Activated T-cell treated with anti-CD3 and anti-CD28 coated beads, Interleukin-2, amount 50 U/mL, for 4 hours (primary cell): ENCODE measurements around the gene FGGY. TPM values are rescaled to one million over a fixed set of nuclear protein-coding genes. Genes with fewer than 3 reads are reported as not detected.

Experiments used
- ATAC-seq, 2 donors: fragments of 200-7000 bp; cut with Tn5 transposase; one replicate each; pipeline ENCODE4 v1.10.0; 2021
- DNase-seq: peaks from one replicate; pipeline ENCODE4 v3.0.0-alpha.2; 2020
- H3K27me3 Mint-ChIP-seq: one replicate; pipeline ENCODE4 v1.8.0; 2021; ENCODE audit warnings: low read depth, mixed read lengths
- H3K36me3 Mint-ChIP-seq: one replicate; pipeline ENCODE4 v1.8.0; 2022; ENCODE audit warnings: mixed read lengths; ENCODE audit not compliant: insufficient read depth
- H3K4me1 Mint-ChIP-seq: one replicate; pipeline ENCODE4 v1.8.0; 2021; ENCODE audit warnings: low read depth, mixed read lengths
- H3K4me3 Mint-ChIP-seq: one replicate; pipeline ENCODE4 v1.8.0; 2021; ENCODE audit warnings: mild to moderate bottlenecking, moderate library complexity, mixed read lengths
- H3K9me3 Mint-ChIP-seq: one replicate; pipeline ENCODE4 v1.8.0; 2021; ENCODE audit warnings: mixed read lengths
- total RNA-seq, 3 donors: library from RNA; stranded (reverse); gene quantifications; one replicate each; pipeline ENCODE4 v1.2.1, GENCODE V29; 2021

FGGY gene
- total RNA-seq, 3 donors from 2014 or later, result 2.5 to 4.8 (median 3.1) TPM

DNA sequence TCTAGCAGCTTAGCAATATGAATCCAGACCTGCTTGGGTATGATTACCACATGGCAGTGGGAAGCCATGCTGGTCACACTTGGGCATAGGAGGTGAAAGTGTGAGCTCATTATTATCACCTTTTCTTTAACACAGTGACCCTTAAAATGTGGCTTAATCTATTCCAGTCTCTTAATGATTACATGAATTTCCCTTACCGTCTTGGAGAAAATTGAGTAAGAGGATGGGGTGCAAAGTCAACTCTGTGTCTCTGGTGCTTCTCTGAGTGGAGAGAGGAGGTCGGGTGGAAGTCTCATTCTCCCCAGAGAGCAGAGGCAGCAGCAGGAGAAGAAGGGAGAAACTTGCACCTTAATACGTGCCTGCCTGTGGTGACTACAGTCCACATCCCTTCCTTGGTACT is 91.3 kb downstream of the FGGY start:
- Mint-ChIP-seq H3K27me3 (no peaks in the 10 kb centered on the region), H3K4me1 (peaks cover 5% of the 10 kb centered on the region), H3K9me3 (no peaks in the 10 kb centered on the region), H3K4me3 (no peak overlapping the region), H3K36me3 (peaks cover 6% of the 10 kb centered on the region)
- no peak for DNase-seq
- ATAC-seq, result no peak

DNA sequence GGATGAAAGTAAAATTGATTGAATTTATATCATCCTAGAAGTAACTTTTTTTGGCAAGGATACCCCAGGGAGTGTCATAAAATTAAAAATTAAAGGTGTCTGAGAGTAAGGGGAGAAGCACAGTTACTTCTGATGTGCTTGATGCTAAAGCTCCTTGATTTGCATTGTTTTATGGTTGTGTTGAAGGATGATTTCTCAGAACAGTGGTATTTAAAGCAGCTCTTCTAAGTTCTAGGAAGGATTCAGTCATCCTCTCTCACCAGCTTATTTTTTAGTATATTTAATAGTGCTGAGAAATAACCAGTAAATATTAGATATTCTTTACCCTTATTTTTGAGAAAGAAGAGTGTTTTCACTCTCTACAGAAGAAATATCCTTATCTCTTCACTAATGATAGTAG is 93.0 kb downstream of the FGGY start:
- peaks cover 5% of the 10 kb centered on the region for H3K4me1 Mint-ChIP-seq
- ATAC-seq (no peak), DNase-seq (no peak)
- no peak overlapping the region for H3K4me3 Mint-ChIP-seq
- no peaks in the 10 kb centered on the region for H3K9me3 Mint-ChIP-seq
- H3K27me3 Mint-ChIP-seq, result no peaks in the 10 kb centered on the region
- H3K36me3 Mint-ChIP-seq, result peaks cover 7% of the 10 kb centered on the region

DNA sequence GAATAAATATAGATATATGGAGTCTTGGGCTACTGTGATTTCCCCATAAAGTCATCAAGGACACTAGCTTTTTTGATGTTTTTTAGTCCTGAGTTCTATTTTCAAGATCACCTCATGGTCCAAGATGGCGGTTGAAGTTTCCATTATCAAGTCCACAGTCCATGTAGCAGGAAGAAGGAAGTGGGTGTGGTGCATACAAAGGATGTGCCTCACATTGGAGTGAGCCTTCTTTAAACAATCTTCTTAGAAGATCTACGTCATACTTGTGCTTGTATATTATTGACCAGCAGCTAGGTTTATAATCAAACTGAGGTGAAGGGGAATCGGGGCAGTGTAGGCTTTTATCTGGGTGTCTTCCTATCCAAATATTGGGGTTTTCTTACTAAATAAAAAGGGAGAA is 93.4 kb downstream of the FGGY start:
- no peak overlapping the region for H3K4me3 Mint-ChIP-seq
- no peak for DNase-seq
- no peaks in the 10 kb centered on the region for H3K9me3 Mint-ChIP-seq
- no peak for ATAC-seq
- peaks cover 5% of the 10 kb centered on the region for H3K4me1 Mint-ChIP-seq
- H3K36me3 Mint-ChIP-seq, result peaks cover 7% of the 10 kb centered on the region
- H3K27me3 Mint-ChIP-seq, result no peaks in the 10 kb centered on the region

DNA sequence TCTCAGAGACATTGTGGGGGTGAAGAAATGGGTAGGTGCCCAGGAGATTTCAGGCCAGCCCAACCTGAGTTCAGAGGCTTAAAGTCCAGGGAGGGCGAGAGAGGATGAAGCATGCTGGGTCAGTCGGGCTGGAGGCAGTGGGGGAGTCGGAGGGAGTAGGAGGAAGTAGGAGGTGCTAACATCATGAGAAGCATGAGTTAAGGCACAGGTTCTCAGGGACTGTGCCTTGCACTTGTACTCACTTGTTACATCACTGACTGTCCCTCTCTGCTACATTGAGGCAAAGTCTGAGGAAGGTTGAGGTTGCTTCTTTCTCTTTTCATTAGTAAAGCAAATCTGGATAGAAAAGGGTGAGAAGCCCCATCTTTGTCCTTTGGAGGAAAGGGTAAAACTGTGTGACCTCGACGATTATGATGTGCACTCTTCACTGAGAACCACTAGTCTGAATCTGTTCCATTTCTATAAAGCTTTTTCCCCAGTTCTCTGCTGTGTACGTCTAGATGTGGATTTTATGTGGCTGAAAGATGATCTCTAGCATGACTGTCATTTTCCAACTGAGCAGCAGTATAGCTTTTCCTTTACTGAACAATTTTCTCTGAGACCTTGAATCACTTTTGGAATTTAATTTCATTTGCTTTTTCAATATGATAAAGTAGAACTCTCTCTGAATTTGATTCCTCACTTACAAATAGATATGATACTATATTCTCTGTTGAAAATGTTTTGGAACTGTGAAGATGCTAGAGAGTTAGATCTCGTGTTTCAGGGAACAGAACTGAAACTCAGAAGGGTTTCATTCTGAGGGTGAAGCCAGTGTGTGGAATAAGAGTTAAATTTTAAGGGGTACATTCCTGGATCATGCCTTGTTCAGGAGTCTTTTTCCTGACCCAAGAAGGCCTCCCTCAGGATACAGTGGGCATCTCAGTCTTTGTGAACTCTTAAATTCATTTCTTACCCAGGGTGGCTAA is 94.6 kb downstream of the FGGY start:
- peaks cover 6% of the 10 kb centered on the region for H3K36me3 Mint-ChIP-seq
- no peaks in the 10 kb centered on the region for H3K27me3 Mint-ChIP-seq
- no peak for DNase-seq
- ATAC-seq, result no peak
- peaks cover 5% of the 10 kb centered on the region for H3K4me1 Mint-ChIP-seq
- H3K4me3 Mint-ChIP-seq, result no peak overlapping the region
- no peaks in the 10 kb centered on the region for H3K9me3 Mint-ChIP-seq

DNA sequence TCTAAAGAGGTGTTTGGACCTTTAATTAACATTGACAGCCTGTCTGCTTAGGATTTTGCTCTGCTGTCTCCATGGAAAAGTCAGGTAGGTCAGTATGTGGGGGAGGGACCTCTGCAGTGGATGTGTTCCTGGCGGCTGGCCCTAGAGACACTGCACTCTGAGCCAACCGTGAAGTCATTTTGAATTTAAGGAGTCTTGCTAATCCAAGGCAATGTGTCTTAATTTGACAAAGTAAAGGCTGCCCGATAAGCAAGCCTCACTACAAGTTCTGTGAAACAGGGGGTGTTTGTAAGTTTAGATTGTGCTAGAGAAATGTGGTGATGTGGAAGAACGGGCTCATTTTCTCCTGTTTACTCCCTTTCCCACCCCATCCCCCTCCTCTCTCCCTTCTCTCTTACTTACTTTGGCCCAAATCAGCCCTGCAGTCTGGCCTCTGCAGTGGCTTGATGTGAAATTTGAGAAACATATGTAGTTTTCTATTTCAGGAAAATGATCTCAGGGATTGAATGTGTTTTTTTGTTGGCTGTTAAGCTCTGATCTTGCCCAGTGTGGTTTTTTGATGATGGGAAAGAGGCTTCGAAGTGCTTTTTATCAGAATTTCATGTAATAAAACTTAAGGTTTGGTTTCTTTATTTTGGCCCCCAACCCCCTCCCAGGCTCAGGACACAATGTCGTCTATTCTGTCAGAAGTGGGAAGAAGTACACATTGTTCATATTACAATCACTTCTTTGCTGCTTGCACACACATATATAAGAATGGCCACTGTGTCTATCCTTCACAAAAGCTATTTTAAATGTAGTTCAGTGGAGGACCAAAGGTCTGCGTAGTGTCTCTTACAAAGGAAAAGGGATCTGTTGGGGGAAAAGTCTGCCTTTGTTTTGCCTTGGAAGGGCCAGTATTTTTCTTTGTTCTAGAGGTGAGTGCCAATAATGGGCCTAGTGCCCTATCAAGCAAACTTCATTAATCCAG is 96.6 kb downstream of the FGGY start:
- H3K4me3 Mint-ChIP-seq, result no peak overlapping the region
- ATAC-seq (no peak), DNase-seq (no peak)
- H3K36me3 Mint-ChIP-seq, result peaks cover 7% of the 10 kb centered on the region
- H3K9me3 Mint-ChIP-seq, result no peaks in the 10 kb centered on the region
- no peaks in the 10 kb centered on the region for H3K27me3 Mint-ChIP-seq
- peaks cover 5% of the 10 kb centered on the region for H3K4me1 Mint-ChIP-seq

DNA sequence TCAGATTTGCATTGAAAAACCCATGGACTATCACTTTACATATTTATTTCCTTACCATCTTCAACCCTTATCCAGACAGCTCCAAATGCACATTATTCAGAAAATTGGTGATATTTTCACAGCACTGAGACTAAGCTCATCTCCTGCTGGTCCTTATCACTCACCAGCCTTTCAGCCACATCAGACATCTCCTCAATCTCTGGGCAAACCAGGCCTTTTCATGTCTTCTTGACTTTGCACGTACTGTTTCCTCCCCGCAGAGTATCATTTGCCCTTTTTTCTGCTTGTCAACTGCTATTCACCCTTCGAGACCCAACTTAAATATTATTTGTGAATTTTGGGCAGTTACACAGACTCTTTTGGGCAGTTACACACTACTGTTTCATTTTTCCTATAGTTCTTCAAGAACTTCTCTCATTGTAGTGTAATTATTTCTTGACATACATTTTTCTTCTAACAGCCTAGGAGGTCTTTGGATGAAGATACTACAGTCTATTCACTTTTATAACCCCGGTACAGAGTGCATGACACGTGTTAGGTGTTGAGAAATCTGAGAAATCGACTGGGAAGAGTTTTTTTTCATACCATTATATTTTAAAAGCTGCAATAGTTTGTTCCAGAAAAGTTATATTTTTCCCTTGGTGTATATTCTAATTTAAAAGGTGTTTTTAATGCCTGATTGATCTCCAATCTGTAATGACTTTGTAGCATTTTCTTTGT is 98.0 kb downstream of the FGGY start:
- ATAC-seq (no peak), DNase-seq (no peak)
- no peak overlapping the region for H3K4me3 Mint-ChIP-seq
- H3K4me1 Mint-ChIP-seq, result peaks cover 5% of the 10 kb centered on the region
- no peaks in the 10 kb centered on the region for H3K9me3 Mint-ChIP-seq
- H3K36me3 Mint-ChIP-seq, result peaks cover 7% of the 10 kb centered on the region
- no peaks in the 10 kb centered on the region for H3K27me3 Mint-ChIP-seq

DNA sequence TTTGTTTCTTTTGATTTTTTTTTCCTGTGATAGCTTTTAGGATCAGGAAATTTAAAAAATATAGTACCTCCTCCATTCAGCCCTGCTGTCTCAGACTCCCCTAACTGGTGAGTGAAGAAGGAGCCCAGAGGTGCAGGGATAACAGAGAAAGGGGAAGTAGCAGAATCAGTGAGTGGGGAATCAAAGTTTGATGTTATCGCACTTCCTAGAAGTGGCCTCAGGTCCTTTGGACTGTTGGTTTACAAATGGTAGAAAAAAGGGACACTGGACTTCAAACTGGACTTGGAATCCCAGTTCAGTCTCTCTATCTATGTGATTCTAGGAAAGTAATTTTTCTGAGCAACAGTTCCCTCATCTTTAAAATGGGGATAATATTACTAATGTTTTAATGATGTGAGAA is 99.5 kb downstream of the FGGY start:
- no peak for ATAC-seq

DNA sequence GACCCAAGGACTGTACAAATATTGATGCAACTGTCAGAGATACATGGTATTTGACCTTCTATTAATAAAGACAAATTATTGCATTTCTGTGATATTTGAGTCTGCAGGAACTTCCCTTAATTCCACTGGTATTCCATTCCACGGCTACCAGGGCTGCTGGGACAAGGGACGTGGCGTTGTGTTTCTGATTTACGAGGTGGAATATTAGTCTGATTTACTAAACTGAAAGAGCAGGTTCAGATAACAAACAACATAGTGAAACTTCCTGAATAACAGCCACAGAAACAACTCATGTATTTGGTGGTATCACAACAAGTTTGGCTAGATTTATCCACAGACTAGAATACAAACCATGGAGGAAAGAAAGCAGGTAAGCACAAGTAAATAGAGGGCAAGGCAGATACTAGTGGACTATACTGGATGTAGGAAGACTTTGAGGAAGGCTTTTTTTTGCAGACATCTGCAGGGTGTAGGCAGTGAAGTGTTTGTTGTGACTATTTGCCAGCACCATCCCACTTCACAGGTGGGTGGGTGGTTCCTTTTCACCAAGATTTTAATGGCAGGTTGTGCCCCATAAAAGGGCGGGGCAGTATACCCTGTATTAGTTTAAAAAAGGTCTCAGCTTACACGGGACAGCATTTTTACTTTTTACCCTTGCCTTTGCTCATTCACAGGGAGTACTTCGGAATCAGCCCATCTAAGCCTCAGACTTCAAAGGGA is 100.4 kb downstream of the FGGY start:
- Mint-ChIP-seq H3K4me3 (no peak overlapping the region), H3K9me3 (no peaks in the 10 kb centered on the region), H3K4me1 (no peaks in the 10 kb centered on the region), H3K27me3 (no peaks in the 10 kb centered on the region), H3K36me3 (peaks cover 4% of the 10 kb centered on the region)
- DNase-seq (no peak), ATAC-seq (no peak)

More for the DNA sequence above, 99.5 kb downstream of the FGGY start:
- DNase-seq, result no peak
- Mint-ChIP-seq H3K9me3 (no peaks in the 10 kb centered on the region), H3K4me1 (no peaks in the 10 kb centered on the region), H3K36me3 (peaks cover 4% of the 10 kb centered on the region), H3K4me3 (no peak overlapping the region), H3K27me3 (no peaks in the 10 kb centered on the region)

DNA sequence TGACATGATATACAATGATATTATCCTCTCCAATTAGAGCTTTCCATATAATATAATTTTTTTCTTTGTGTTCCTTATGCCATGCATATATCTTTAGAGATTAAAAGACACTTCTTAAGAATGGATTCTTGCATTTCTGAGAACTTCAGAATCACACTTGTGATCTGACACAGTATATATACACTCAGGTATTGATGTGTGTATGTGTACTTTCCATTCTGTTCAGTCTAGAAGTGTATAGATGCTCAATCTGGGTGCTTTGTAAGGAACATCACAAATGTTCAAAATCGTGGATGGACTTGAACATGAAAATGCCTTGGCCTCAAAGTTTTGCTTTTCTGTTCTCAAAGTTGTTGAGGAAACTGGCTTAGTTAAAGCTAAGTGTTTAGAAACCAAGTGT is 102.7 kb downstream of the FGGY start:
- H3K4me3 Mint-ChIP-seq, result no peak overlapping the region
- DNase-seq (no peak), ATAC-seq (no peak)
- no peaks in the 10 kb centered on the region for H3K9me3 Mint-ChIP-seq
- H3K36me3 Mint-ChIP-seq, result peaks cover 2% of the 10 kb centered on the region
- no peaks in the 10 kb centered on the region for H3K4me1 Mint-ChIP-seq
- H3K27me3 Mint-ChIP-seq, result no peaks in the 10 kb centered on the region

DNA sequence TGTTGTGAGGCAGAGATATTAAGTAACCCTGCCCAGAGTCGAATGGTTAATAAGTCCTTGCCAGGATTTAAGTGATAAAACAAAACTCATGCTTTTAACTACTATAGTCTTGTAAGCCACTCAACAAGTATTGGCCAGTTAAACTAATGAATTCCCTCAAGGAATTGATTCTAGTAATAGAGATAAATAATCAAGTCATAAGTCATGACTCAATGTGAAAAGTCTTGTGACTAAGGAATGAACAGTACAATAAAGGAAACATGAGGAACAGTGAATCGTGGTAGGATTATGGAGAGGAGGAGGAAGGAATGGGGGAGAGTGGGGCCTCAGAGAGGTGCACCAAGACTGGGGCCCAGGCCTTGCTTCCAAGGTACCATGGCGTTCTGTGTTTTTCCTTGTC is 104.7 kb downstream of the FGGY start:
- peaks cover 2% of the 10 kb centered on the region for H3K36me3 Mint-ChIP-seq
- ATAC-seq (no peak), DNase-seq (no peak)
- H3K4me1 Mint-ChIP-seq, result no peaks in the 10 kb centered on the region
- no peak overlapping the region for H3K4me3 Mint-ChIP-seq
- H3K27me3 Mint-ChIP-seq, result no peaks in the 10 kb centered on the region
- H3K9me3 Mint-ChIP-seq, result no peaks in the 10 kb centered on the region

DNA sequence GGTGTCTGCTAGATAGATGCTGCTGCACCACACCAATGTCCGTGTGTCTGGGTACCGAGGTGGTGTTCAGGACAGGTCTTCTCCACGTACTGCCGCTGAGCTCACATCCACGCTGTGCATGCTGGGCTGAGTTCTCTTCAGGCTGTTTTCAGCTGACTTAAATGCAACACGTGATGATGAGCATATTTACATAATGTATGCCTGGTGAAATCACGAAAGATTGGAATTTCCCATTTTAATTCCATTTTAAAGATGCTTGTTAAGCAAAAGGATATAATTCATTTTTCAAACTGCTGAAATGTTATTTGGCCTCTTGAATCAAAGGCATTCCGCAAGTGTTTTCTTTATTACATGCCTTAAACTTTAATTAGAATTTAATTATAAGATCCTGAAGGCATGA is 107.9 kb downstream of the FGGY start:
- no peak for ATAC-seq
- no peak overlapping the region for H3K4me3 Mint-ChIP-seq
- H3K36me3 Mint-ChIP-seq, result no peaks in the 10 kb centered on the region
- DNase-seq, result no peak
- no peaks in the 10 kb centered on the region for H3K4me1 Mint-ChIP-seq
- no peaks in the 10 kb centered on the region for H3K9me3 Mint-ChIP-seq
- no peaks in the 10 kb centered on the region for H3K27me3 Mint-ChIP-seq

DNA sequence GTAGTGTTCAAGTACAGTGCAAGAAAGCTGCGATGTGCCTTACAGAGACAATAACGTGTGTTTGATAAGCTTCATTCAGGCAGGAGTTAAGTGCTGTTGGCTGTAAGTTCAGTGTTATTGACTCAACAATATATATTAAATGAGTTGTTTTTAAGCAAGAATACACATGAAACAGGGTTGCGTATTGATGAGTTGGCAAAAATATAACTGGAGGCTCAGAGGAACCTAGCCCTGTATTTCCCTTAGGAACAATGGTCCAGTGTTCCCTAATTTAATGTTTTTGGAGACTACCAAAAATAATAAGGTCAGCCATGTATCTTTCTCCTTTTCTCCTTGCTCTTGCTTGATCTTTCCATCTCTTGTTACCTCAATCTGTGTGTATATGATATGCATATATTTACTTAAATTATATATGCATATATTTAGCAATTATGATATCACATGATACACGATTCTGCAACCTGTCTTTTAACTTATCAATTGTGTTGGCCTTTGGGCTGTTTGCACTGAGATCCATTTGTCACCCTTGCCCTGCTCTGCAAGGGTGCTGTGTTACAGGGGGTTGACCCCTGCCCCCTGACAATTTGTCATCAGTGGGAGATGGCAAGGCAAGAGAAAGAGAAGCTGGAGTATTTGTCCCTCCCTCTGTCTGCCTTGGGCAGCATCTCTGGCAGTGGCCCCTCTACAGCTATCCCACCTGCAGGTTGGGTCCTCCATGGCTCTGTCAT is 109.7 kb downstream of the FGGY start:
- Mint-ChIP-seq H3K9me3 (no peaks in the 10 kb centered on the region), H3K27me3 (no peaks in the 10 kb centered on the region), H3K36me3 (no peaks in the 10 kb centered on the region), H3K4me1 (no peaks in the 10 kb centered on the region), H3K4me3 (no peak overlapping the region)
- ATAC-seq (no peak), DNase-seq (no peak)

DNA sequence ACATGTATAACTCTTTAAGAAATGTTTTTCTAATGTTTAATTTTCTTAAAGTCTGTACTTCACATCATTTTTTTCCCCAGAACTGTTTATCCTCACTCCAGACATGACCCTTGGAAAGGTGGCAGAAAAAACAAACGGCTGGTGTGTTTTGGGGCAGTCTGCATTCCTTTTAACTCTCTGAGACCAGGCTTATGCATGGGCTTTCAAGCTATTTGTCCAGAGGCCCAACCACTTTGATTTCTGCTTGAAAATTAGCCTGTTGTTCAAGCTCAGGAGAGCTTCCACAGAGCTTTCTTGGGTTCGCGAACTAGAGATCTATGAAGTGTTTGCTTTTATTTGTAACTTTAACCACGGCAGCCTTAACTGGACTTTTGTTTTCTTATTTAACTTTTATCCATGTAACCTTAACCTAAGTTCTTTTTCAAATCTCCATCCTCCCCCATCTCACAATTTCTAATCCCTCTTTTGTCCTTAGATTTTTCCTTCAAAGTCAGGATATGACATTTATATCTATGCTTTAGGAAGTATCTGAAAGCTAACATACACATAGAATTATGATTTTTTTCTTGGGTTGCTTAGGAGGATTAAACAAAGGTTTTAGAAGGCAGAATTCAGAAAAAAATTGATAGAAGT is 111.8 kb downstream of the FGGY start:
- no peak for ATAC-seq
- Mint-ChIP-seq H3K36me3 (no peaks in the 10 kb centered on the region), H3K4me1 (no peaks in the 10 kb centered on the region), H3K27me3 (no peaks in the 10 kb centered on the region), H3K9me3 (no peaks in the 10 kb centered on the region), H3K4me3 (no peak overlapping the region)
- DNase-seq, result no peak
